Fibroblast of peridontal ligament (primary cell): ENCODE measurements around the gene LIX1.
"Not testable (repeated sequence)": the region's sequence is repeated elsewhere in the genome, so short reads cannot be mapped to it uniquely, and the experiment has no call there.

Source experiments
- DNase-seq: peaks from one replicate; pipeline ENCODE4 v3.0.0-alpha.2; 2010; ENCODE audit errors: extremely low read depth

LIX1 gene

DNA sequence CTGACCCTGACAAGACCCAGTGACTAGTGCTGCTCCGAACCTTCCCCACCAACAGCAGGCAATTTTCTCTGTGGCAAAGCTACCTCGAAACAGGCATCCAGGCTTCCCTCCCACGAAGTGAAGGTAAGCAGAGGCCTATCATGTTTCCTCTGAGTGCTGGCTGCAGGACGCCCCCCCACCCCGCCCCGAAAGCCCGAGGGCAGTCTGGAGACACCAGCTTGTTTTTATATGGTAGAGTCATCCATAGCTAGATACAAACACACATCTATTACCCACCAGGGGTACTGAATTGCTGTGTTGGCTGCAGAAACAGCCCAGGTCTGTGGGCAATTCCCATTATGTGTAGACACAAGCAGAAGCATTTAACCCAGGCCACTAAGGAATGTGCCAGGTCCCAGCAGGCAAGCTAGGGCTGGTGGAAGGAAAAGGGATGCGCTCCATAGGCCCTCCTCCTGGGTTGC, 40.4 kb downstream of the LIX1 start:
- DNase-seq, result no peak

DNA sequence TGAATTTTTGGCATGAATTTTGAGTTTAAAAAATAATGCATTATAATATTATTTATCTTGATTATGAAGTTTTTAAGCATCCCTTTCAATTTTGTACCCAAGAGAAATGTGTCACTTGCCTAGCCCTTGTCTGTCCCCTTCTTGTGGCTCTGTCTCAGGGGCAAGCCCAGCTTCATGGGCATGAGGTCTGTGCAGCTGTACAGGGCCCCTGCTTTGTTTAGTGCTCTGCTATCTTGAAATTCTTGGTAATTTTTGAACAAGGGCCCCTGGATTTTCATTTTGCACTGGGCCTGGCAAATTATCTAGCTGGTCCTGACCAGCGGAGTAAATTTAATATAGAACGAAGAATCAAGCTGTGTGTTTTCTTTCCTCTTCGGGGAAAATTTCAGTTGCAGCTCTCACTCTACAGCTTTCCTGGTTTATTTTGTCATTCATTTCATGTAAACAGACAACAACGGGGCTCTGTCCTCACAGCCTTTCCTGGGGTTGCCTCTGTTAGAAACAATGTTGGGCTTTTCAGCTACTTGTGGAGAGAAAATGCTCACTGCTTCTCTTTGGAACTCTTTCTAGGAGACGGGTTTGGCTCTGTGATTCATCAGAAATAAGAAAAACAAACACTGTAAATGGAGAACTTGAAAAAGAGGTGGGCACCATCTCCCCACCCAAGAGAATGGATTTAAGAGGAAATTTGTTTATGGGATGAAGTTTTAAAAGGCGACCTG, 41.1 kb downstream of the LIX1 start:
- peak; percentile 43 for DNase-seq

DNA sequence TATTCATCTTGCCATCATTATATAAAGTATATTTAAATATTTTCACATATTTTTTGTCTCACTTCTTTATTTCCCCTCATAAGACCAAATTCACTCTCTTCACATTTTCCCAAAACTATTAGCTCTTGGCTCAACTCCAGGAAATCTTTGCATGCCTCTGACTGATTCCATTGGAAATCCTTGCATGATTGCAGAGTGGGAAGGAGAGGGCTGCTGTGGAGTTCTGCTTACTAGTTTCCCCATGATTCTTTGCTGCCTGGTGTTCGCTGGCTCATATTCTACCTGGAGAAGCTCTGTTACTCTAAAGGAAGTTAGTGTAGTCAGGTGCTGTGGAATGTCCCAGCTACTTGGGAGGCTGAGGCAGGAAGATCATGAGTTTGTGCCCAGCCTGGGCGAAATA, 41.9 kb downstream of the LIX1 start:
- DNase-seq, result peak; percentile 67

DNA sequence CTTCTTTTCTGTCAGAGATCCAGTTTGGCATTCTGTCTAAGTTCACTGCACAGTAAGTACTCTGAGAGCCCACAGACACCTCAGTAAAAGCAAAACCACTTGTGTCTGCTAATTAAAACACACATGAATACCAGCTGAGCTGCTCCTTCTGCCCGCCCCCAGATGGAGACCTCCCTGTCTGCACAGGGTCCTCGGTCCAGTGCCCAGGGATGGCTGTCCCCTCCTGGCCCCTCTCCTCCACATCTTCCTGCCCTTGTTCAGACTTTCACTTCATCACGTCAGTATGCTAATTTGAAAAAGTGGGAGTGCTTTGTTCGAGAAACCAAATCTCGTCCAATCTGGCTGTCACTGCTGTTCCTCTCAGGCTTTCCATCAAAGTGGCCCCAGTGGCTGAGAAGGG, 43.5 kb downstream of the LIX1 start:
- peak; percentile 13 for DNase-seq

DNA sequence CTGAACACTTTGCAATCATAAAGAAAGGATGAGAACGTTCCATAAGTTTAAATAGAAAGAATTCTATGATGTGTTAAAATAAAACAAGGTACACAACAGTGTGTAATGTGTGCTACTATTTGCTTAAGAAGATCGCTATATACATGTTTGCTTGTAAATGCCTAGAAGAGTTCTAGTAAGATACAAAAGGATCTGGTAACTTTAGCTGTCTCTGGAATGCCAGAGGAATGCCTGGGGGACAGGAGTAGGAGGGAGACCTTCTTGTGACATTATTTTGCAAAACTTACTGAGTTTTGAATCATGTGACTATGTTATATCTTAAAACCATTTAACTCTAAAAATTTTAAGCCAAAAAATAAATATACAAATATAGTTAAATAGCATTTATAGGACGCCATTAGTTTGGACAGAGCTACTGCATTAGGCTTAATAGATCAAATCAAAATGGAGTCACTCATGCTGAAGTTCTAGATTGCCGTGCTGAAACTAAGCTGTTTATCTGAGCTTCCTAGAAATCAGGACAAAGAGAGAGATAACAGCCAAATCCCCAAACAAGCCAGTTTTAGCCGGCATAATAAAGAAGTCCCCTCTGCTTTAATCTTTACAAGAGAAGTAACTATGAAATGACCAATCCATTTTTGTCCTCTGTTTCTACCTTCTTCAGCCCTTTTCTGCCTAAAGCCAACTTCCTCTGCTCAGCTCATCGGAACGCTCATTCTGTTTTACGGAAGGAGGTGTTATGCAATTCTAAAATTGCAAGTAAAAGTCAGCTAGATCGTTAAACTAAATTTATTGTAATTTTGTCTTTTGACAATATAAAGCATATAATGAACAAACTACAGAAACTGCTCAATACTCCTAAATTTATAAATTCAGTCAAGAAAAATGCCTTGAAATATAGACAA, 44.8 kb downstream of the LIX1 start:
- DNase-seq, result no peak

DNA sequence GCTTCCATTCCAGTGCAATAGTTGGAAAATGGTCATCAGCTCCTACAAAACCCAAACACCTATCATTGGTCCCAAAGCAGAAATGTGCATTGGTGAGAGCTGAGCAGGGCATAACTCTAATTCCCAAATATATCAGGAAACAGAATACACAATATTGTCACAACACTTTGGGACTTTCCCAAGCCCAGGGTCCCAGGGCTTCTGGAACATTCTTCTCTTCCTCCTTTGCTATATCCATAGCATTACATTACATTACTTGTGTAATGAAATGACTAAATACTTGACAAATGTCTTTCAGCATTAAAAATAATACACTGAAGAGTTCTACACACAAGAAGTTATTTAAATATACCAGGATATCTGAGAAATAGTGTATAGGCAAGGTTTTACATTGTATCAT, 45.6 kb downstream of the LIX1 start:
- no peak for DNase-seq

DNA sequence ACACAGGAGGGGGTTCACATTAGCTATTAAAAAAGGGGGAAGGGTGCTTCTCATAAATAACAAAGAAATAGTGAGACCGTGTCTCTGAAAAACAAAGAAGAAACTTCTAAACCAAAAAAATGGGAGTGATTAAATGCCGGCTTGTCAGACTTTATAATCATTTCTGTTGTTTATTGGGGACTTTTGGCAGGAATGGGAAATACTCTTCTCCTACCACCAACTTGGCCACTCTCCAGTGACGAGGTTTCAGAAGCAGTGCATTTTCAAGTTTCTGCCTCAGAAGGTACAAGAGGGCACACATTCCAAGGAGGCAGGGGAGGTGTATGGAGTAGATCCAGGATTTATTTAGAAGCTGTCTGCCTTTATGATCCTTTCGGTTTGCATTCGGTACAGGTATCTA, 46.2 kb downstream of the LIX1 start:
- peak; percentile 34 for DNase-seq

DNA sequence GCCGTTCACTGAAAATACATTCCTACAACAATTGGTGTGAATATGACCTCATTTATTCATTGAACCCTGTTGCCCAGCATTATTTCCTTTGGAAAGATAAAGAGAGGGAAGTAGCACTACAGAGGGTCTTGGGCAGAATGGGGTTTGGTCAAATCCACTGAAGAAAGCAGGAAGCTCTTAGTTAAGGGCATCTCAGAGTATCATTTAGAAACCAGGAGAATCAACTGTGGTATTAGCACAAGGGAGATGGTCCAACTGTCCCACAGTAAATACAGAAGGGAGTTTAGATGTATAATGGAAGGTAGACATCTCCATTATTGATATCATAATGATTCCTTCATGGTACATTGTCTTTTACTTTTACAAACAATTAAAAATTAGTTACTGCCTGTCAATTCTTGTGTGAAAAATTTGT, 47.1 kb downstream of the LIX1 start:
- no peak for DNase-seq

DNA sequence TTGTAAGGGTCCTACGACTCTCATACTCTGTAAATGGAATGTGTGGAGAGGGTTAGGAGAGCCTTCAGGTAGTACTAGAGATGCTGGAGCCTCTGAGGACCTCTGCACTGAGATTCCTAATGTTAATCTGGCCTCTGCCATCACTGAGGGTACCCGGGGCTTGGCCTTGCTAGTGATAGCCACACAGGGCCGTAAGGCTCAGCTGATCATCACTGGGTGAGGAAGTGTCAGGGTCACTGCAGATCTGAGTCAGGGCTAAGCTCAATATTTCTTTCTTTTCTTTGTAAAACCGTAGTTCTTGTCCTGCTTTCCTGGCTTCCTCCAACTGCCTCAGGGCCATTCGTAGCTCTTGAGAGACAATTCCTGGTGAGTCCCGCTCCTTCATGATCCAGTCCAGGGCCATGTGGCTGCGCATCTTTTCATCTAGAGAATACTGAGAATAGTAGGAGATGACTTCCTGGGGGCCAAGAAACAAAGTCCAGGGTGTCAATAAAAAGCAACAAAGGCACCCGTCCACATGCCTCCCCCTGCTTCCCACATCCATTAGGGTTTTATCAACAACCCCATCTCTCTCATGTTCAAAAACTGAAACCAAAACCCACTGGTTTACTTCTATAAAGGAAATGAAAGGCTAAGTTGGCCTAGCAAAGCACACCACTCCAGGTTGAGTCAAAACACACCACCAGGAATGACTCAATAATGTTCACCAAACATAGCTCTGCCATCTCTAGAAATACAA, 47.7 kb downstream of the LIX1 start:
- no peak for DNase-seq

DNA sequence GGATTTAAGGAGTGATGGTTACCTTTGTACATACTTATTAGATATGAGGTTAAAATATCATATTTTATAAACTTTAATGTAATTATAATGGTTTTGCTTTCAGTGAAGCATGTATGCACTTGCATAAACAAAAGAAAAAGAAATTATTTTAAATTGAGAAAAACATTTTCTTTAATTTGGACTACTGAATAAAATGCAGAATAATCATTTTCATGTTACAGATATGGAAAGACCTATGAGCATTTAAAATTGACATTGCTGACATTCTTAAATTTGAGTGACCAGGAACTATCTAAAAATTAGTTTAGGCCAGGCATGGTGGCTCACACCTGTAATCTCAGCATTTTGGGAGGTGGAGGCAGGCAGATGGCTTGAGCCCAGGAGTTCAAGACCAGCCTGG, 49.2 kb downstream of the LIX1 start:
- DNase-seq, result no peak

DNA sequence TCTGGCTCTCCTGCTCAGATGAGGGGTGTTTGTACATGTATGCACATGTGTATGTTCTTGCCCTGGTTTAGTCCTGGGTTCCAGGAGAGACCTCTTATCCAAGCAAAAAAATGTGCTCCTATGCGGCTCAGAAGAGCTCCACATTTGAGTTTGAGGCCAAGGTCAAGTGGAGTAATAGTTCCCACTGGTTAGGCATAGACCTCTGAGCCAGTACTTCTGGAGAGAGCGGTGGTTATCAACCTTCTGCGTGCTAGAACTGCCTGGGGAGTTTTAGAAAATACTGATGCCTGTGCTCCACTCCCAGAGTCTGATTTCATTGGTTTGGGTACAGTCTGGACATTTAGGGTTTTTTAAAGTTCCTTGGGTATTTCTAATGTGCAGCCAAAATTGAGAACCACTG, 51.5 kb downstream of the LIX1 start:
- no peak for DNase-seq

DNA sequence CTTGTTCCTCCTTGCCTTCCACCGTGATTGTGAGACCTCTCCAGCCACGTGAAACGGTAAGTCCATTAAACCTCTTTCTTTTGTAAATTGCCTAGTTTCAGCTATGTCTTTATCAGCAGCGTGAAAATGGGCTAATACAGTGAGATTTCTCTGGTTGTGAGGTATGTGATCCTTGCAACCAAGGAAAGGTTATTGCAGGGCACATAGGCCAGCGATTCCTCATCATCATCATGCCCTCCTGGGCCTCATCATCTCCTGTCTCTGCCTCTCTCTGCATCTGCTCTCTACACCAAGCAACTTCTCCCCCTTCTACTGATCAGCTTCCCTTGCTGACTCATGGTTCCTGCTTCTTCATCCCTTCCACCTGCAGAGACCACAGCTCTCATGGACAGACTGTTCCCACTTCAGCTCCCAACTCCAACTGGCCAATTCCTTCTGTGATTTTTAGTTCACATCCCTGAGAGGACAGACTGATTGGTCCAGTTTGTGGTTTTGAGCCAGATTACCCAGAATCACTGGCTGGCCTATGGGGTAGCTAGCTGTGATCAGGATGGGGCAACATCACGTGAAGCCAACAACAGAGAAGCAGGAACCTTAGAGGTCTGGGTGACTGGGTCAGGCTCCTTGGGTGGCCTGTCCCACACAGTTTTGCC, 53.1 kb downstream of the LIX1 start:
- no peak for DNase-seq

DNA sequence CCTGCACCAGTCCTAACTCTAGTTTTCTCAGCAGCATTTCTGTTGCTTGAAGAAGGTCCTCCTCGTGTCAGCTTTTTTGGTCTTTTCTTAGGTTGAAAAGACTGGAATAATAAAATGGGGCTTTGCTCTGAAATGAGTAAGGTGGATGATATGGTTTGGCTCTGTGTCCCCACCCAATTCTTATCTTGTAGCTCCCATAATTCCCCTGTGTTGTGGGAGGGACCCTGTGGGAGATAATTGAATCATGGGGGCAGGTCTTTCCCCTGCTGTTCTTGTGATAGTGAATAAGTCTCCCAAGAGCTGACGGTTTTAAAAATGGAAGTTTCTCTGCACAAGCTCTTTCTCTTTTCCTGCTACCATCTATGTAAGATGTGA, 53.6 kb downstream of the LIX1 start:
- DNase-seq, result no peak

DNA sequence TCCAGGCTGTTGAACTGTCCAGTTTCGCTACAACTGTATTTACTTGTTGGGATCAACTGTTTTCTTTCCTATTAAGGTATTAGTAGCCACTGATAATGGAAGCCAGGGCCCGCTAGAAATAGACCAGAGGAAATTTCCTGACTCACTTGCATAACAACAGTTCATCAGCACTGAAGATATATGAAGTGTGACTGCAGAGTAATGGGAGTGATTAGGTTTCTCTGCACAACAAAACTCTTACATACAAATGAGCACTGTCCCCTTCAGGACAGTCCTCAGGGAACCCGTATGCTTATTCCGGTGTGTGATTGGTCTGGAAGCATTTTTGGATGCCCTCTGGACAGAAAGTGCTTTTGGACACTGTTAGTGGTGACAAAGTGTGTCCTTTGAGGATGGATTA, 55.3 kb downstream of the LIX1 start:
- DNase-seq, result no peak

DNA sequence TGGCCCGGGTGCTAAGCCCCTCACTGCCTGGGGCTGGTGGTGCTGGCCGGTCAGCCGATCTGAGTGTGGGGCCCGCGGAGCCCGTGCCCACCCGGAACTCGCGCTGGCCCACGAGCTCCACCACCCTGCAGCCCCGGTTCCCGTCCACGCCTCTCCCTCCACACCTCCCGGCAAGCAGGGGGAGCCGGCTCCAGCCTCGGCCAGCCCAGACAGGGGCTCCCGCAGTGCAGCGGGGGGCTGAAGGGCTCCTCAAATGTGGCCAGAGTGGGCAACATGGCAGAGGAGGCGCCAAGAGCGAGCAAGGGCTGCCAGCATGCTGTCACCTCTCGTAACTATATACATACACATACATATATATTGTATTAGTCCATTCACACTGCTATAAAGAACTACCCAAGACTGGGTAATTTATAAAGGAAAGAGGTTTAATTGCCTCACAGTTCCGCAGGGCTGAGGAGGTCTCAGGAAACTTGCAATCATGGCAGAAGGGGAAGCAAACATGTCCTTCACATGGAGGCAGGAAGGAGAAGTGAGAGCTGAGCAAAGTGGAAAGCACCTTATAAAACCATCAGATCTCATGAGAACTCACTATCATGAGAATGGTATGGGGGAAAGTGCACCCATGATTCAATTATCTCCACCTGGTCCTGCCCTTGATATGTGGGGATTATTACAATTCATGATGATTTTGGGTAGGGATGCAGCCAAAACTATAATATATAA, 56.8 kb downstream of the LIX1 start:
- no peak for DNase-seq

DNA sequence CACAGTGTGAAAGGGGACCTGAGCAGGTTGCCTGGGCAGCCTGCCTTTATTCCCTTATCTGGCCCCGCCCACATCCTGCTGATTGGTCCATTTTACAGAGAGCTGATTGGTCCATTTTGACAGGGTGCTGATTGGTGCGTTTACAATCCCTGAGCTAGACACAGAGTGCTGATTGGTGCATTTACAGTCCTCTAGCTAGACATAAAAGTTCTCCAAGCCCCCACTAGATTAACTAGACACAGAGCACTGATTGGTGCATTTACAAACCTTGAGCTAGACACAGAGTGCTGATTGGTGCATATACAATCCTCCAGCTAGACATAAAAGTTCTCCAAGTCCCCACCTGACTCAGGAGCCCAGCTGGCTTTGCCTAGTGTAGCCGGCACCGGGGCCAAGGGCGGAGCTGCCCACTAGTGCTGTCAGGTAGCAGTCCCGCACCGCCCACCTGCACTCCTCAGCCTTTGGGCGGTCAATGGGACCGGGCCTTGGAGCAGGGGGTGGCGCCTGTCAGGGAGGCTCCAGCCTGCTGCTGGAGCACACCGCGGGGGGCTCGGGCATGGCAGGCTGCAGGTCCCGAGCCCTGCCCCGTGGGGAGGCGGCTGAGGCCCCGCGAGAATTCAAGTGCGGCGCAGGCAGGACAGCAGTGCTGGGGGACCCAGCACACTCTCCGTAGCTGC, 57.5 kb downstream of the LIX1 start:
- DNase-seq, result not testable (repeated sequence)

DNA sequence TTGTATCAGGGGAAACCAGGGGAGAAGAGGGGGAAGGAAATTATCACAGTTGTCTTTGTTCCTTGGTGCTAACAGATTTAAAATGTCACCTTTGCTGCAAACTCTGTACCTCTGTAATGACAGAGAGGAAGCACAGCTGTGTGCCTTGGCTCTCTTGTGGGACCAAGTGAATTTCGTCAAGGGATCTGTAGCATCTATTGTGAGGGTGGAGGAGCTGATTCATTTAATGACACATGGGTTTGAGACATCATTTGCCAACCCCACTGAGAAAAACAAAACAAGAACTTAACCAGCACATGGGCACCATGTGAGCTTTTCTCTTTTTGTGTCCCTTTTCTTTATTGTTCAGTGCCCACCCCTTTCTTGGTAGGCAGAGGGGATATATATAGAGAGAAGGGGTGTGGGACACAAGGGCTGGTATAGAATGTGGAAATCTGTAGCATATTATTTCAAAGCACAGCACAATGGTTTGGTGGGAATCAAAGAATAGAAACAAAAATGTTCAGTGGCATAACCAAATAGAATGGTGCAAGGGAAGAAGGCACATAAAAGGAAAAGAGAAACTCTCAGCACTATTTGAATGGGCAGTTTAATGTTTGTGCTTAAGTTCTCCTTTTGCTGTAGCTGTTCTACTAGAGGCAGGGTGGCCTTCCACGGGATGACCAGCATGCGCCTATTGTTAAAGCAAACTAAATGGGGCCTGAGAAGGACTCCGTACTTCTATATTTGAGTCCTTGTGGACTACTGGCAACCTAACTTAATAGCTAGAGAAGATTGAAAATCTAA, 63.3 kb downstream of the LIX1 start:
- peak; percentile 23 for DNase-seq

DNA sequence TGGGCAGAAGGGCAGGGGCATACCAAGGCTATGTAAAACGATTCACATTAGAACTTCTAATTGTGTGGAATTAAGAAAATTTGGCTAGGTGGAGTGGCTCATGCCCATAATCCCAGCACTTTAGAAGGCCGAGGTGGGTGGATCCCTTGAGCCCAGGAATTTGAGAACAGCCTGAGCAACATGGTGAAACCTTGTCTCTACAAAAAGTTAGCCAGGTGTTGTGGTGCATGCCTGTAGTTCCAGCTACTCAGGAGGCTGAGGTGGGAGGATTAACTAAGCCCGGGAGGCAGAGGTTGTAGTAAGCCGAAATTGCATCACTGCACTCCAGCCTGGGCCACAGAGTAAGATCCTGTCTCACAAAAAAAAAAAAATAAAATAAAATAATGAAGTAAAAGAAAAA, 65.2 kb downstream of the LIX1 start:
- no peak for DNase-seq

DNA sequence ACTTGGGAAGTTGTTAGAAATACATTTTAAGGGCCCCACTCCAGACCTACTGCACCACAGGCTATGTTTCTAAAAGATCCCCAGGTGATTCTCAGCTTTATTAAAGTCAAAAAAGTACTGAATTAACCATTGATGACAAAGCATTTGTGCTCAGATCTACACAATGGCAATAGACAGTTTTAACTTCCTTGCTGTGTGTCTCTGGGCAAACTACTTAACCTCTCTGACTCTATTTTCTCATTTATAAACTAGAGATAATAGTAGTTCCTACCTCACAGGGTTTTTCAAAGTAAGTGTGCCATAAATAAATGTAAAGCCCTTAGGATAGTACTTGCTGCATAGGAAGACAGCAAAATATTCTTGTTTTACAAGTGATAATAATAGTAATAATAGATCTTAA, 66.3 kb downstream of the LIX1 start:
- no peak for DNase-seq

DNA sequence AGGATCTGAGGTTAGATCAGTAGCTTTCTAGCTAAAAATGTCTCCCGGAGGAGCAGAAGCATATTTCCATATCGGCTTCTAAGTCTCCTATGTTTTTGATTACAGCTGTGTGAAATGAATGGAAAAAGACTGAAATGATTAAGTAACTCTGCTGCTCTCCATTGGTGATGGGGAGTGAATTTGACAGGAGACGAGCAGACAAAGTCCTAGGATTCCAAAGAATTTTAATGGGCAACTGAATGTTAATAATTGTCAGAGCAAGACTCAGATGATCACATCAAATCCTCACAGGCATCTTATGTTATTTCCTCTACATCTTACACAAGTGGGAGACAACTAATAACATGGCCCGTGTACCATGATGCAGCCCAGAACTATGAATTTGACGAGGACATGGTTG, 66.8 kb downstream of the LIX1 start:
- no peak for DNase-seq
